ENCODE measurements around the gene CDCA5.

Gene CDCA5

GRCh38 chr11:65083834-65084597 is at the start of gene CDCA5, which contains the start of gene ZFPL1:
CDCA5 (minus strand) TSS chr11:65084040; CDS start chr11:65083978, 62 bp downstream.
ZFPL1 (plus strand) TSS chr11:65084222; CDS start chr11:65084699, 477 bp downstream.
- peak; percentile 92 to 95 for DNase-seq (ENCODE audit: low read depth in 1 of 2, low spot score in 1 of 2)

- no peak for DNase-seq (ENCODE audit: low read depth in 1 of 2, low spot score in 1 of 2)
Measured at GRCh38 chr11:65132988-65133700, 49.3 kb upstream of the CDCA5 start.

GRCh38 chr11:65132238-65132987 is 48.6 kb upstream of the CDCA5 start:
- no peak for DNase-seq (ENCODE audit: low read depth in 1 of 2, low spot score in 1 of 2)

GRCh38 chr11:65131895-65132237 is 48.0 kb upstream of the CDCA5 start:
- DNase-seq (ENCODE audit: low read depth in 1 of 2, low spot score in 1 of 2): no peak

GRCh38 chr11:65131417-65131776 is 47.6 kb upstream of the CDCA5 start:
- no peak for DNase-seq (ENCODE audit: low read depth in 1 of 2, low spot score in 1 of 2)

GRCh38 chr11:65130631-65131416 is 47.0 kb upstream of the CDCA5 start:
- DNase-seq (ENCODE audit: low read depth in 1 of 2, low spot score in 1 of 2): no peak

- DNase-seq (ENCODE audit: low read depth in 1 of 2, low spot score in 1 of 2): no peak
Measured at GRCh38 chr11:65129649-65130441, 46.0 kb upstream of the CDCA5 start.

GRCh38 chr11:65128182-65129145 is 44.6 kb upstream of the CDCA5 start:
- DNase-seq (ENCODE audit: low read depth in 1 of 2, low spot score in 1 of 2): no peak

GRCh38 chr11:65127473-65128181 is 43.8 kb upstream of the CDCA5 start:
- no peak for DNase-seq (ENCODE audit: low read depth in 1 of 2, low spot score in 1 of 2)

GRCh38 chr11:65126624-65127274 is 42.9 kb upstream of the CDCA5 start:
- no peak for DNase-seq (ENCODE audit: low read depth in 1 of 2, low spot score in 1 of 2)

GRCh38 chr11:65125197-65126056 is 41.6 kb upstream of the CDCA5 start:
- DNase-seq (ENCODE audit: low read depth in 1 of 2, low spot score in 1 of 2): no peak

GRCh38 chr11:65124480-65125196 is 40.8 kb upstream of the CDCA5 start:
- no peak for DNase-seq (ENCODE audit: low read depth in 1 of 2, low spot score in 1 of 2)

GRCh38 chr11:65121865-65122696 is 38.2 kb upstream of the CDCA5 start, which contains the start of the genes FAU and MRPL49:
FAU (minus strand) TSS chr11:65122134; CDS start chr11:65121813, 321 bp downstream.
MRPL49 (plus strand) TSS chr11:65122321; CDS start chr11:65122347, 26 bp downstream.
- DNase-seq (ENCODE audit: low read depth in 1 of 2, low spot score in 1 of 2): peak; percentile 98

- no peak for DNase-seq (ENCODE audit: low read depth in 1 of 2, low spot score in 1 of 2)
Measured at GRCh38 chr11:65121447-65121864, 37.6 kb upstream of the CDCA5 start.

GRCh38 chr11:65120831-65121230 is 37.0 kb upstream of the CDCA5 start:
- DNase-seq (ENCODE audit: low read depth in 1 of 2, low spot score in 1 of 2): no peak
